Measurements from ENCODE around the gene RBMS3.
"Not testable (repeated sequence)": the region's sequence is repeated elsewhere in the genome, so short reads cannot be mapped to it uniquely, and the experiment has no call there.

The RBMS3 gene

GRCh38 chr3:29991198-29991597 is 710.3 kb downstream of the RBMS3 start:
- DNase-seq = no peak

- DNase-seq = no peak
These were observed 721.9 kb downstream of the RBMS3 start for GRCh38 chr3:30002797-30003196.

GRCh38 chr3:30003741-30004140 is 722.9 kb downstream of the RBMS3 start:
- DNase-seq = no peak

GRCh38 chr3:30004481-30004880 is 723.6 kb downstream of the RBMS3 start:
- no peak for DNase-seq

- no peak for DNase-seq
These were observed 725.2 kb downstream of the RBMS3 start for GRCh38 chr3:30006111-30006510.

- peak; percentile 3 for DNase-seq
These were observed 726.8 kb downstream of the RBMS3 start for GRCh38 chr3:30007668-30008067.

GRCh38 chr3:30011237-30011803 is 730.4 kb downstream of the RBMS3 start:
- DNase-seq = no peak

- DNase-seq = peak; percentile 89
These were observed 732.2 kb downstream of the RBMS3 start for GRCh38 chr3:30012941-30013543.

GRCh38 chr3:30017901-30018300 is 737.0 kb downstream of the RBMS3 start:
- DNase-seq = no peak

GRCh38 chr3:30020380-30020779 is 739.5 kb downstream of the RBMS3 start:
- no peak for DNase-seq

- DNase-seq = no peak
These were observed 743.6 kb downstream of the RBMS3 start for GRCh38 chr3:30024466-30024865.

GRCh38 chr3:30026851-30027250 is 746.0 kb downstream of the RBMS3 start:
- no peak for DNase-seq

- no peak for DNase-seq
These were observed 753.5 kb downstream of the RBMS3 start for GRCh38 chr3:30034246-30034991.

GRCh38 chr3:30035935-30036567 is 755.2 kb downstream of the RBMS3 start:
- no peak for DNase-seq

GRCh38 chr3:30040126-30040525 is 759.3 kb downstream of the RBMS3 start:
- peak; percentile 15 for DNase-seq

- peak; percentile 8 for DNase-seq
These were observed 760.6 kb downstream of the RBMS3 start for GRCh38 chr3:30041481-30041880.

- peak; percentile 83 for DNase-seq
These were observed 761.5 kb downstream of the RBMS3 start for GRCh38 chr3:30042274-30042859.

- no peak for DNase-seq
These were observed 762.2 kb downstream of the RBMS3 start for GRCh38 chr3:30042916-30043555.

- no peak for DNase-seq
These were observed 763.6 kb downstream of the RBMS3 start for GRCh38 chr3:30044515-30044914.

- DNase-seq = no peak
These were observed 767.6 kb downstream of the RBMS3 start for GRCh38 chr3:30048431-30048830.

- DNase-seq = not testable (repeated sequence)
These were observed 769.2 kb downstream of the RBMS3 start for GRCh38 chr3:30050116-30050515.

- no peak for DNase-seq
These were observed 778.4 kb downstream of the RBMS3 start for GRCh38 chr3:30059240-30059639.
